ENCODE data around the gene EWSR1. TPM values are rescaled to one million over a fixed set of nuclear protein-coding genes. Genes with fewer than 3 reads are reported as not detected.

EWSR1 gene
- total RNA-seq, 1 donor from 2014 or later = 159 TPM

DNA sequence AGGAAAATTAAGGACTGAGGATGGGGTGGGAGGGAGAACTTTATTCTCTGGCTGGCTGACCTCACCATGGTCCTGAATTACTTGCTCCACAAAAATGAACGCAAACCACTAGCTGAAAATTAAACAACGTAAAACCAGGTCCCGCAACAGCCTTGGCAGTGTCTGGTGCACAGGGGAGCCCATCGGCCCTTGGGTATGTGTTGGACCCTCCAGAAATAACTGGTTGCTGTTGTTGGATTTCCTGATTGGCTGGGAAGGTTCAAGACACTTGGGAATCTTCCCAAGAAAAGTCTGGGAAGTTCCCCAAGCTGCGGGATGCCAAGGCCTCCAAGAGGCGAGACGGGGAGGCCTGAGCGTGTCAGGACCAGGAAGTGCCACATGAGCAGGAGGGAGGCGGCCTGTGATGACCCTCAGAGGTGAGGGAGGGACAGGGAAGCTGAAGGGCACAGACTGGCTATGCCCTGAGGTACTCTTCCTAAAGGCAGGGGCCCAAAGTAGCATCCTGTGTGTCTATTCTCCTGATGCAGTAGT is 57.8 kb downstream of the EWSR1 start:
- intact Hi-C loops (cut with DNase I) = no loop called here

DNA sequence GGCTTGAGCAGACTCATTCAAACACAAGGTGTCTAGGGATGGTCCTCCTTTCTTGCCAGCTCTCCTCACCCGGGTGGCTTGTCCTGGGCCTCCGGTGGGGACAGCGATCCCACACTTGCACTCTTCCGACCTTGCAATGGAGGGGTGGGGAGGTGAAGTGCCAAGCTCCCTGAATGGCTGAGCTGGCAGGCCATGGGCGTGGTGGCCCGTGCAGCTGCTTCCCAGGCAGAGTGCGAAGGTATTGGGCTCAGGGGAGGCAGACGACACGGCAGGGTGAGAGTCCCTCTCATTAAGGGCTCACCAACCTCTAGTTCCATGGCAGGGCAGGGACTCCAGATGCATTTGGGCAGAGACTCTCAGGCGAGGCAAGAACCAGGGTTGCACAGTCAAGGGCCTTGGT is 58.4 kb downstream of the EWSR1 start:
- H3K27me3 ChIP-seq (ENCODE audit: low read depth) = no peaks in the 10 kb centered on the region
- H3K4me3 ChIP-seq = no peak overlapping the region
- peaks cover 52% of the 10 kb centered on the region for H3K36me3 ChIP-seq
- intact Hi-C loops (cut with DNase I) = no loop called here
- no peak for DNase-seq
- TF ChIP-seq, protein P1, sequence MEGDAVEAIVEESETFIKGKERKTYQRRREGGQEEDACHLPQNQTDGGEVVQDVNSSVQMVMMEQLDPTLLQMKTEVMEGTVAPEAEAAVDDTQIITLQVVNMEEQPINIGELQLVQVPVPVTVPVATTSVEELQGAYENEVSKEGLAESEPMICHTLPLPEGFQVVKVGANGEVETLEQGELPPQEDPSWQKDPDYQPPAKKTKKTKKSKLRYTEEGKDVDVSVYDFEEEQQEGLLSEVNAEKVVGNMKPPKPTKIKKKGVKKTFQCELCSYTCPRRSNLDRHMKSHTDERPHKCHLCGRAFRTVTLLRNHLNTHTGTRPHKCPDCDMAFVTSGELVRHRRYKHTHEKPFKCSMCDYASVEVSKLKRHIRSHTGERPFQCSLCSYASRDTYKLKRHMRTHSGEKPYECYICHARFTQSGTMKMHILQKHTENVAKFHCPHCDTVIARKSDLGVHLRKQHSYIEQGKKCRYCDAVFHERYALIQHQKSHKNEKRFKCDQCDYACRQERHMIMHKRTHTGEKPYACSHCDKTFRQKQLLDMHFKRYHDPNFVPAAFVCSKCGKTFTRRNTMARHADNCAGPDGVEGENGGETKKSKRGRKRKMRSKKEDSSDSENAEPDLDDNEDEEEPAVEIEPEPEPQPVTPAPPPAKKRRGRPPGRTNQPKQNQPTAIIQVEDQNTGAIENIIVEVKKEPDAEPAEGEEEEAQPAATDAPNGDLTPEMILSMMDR (IDR thresholded peaks at IDR 0.05) = no peak
- no peaks in the 10 kb centered on the region for H3K4me1 ChIP-seq
- H3K27ac ChIP-seq = no peak overlapping the region
- no peak for ATAC-seq
- no peaks in the 10 kb centered on the region for H3K9me3 ChIP-seq

More for the DNA sequence above, 57.8 kb downstream of the EWSR1 start:
- Histone ChIP-seq H3K36me3 (peaks cover 46% of the 10 kb centered on the region), H3K4me3 (no peak overlapping the region), H3K27me3 (ENCODE audit: low read depth) (no peaks in the 10 kb centered on the region), H3K9me3 (no peaks in the 10 kb centered on the region), H3K27ac (no peak overlapping the region), H3K4me1 (no peaks in the 10 kb centered on the region)
- DNase-seq (no peak), ATAC-seq (no peak)
- TF ChIP-seq, protein P1 (IDR thresholded peaks at IDR 0.05) = no peak

GRCh38 chr22:29327089-29327764 is 59.2 kb downstream of the EWSR1 start:
- Histone ChIP-seq H3K9me3 (no peaks in the 10 kb centered on the region), H3K27me3 (ENCODE audit: low read depth) (no peaks in the 10 kb centered on the region), H3K27ac (no peak overlapping the region), H3K4me1 (no peaks in the 10 kb centered on the region), H3K36me3 (peaks cover 60% of the 10 kb centered on the region), H3K4me3 (no peak overlapping the region)
- DNase-seq = no peak
- intact Hi-C loops (cut with DNase I) = no loop called here
- TF ChIP-seq, protein P1 (IDR thresholded peaks at IDR 0.05) = no peak
- no peak for ATAC-seq

DNA sequence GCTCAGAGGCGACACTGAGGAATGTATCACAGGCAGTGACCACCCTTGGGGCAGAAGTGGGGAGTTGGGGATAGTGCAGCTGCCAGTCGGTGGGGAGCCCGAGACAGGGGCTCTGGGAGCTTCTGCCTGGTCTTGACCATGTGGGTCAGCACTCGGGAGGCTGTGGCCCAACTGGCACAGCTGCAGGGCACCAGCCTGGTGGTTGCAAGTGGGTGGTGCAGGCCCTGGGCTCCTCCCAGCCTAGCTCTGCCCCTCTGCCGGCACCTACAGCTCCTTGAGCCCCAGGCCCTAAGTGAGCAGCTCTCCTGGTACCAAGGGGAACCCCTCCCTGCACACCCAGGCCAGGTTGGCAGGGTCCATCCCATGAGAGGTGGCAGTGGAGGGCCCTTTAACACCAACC is 60.0 kb downstream of the EWSR1 start:
- H3K36me3 ChIP-seq = peaks cover 68% of the 10 kb centered on the region
- intact Hi-C loops (cut with DNase I) = no loop called here
- TF ChIP-seq, protein P1 (IDR thresholded peaks at IDR 0.05) = no peak

DNA sequence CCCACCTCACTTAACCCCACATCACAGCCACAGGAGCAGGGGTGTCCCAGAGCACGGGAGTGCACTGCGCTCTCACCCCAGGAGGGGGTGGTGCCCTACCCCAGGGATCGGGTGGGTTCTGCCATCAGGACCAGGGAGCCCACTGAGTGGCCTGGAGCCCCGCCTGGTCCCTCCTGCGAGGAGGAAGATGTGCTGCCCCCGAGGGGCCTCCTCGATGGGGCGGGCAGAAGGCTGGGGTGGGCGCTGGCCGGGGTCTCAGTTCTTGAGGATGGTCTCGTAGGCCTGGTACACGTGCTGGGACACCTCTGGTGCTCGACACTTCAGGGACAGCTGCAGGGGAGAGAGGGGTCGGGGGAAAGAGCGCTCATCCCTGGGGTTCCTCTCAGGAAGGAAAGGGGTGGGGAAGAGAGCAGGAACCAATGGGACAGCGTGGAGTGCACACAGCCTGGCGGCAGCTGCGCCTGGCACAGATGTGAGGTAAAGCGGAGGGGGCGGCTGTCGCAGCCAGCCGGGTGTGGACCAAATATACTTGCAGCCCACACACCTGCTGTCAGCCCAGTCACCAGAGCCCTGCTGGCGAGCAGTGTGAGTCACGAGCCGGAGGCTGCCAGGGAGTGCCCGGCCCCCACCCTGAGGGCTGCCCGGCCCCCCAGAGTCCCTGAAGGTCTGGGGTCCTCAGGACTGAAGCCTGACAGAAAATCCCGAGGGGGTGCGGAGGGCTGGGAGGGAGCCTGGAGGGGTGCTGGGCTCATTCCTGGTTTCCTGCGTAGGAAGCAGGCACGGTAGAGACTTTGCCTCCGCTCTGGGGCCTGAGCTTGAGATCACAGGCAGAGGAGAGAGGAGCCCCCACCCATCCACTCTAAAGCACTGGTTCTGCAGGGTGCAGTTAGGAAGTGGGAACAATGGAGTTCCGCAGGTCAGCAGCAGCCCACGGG is 60.8 kb downstream of the EWSR1 start:
- H3K36me3 ChIP-seq = peaks cover 76% of the 10 kb centered on the region
- H3K4me1 ChIP-seq = no peaks in the 10 kb centered on the region
- no peak for DNase-seq
- no peak for ATAC-seq
- no peaks in the 10 kb centered on the region for H3K27me3 ChIP-seq (ENCODE audit: low read depth)
- no peaks in the 10 kb centered on the region for H3K9me3 ChIP-seq
- intact Hi-C loops (cut with DNase I) = no loop called here
- TF ChIP-seq, protein P1 (IDR thresholded peaks at IDR 0.05) = no peak
- no peak overlapping the region for H3K4me3 ChIP-seq
- H3K27ac ChIP-seq = no peak overlapping the region

More for the DNA sequence above, 60.0 kb downstream of the EWSR1 start:
- ATAC-seq (no peak), DNase-seq (no peak)
- Histone ChIP-seq H3K4me1 (no peaks in the 10 kb centered on the region), H3K9me3 (no peaks in the 10 kb centered on the region), H3K27ac (no peak overlapping the region), H3K4me3 (no peak overlapping the region), H3K27me3 (ENCODE audit: low read depth) (no peaks in the 10 kb centered on the region)
